Measurements from ENCODE around the gene TAC4. TPM values are rescaled to one million over a fixed set of nuclear protein-coding genes. Genes with fewer than 3 reads are reported as not detected.
"Not testable (repeated sequence)": the region's sequence is repeated elsewhere in the genome, so short reads cannot be mapped to it uniquely, and the experiment has no call there.

Gene TAC4
- polyA plus RNA-seq, 3 donors, result 0.37 to 0.82 TPM; not detected in 1

DNA sequence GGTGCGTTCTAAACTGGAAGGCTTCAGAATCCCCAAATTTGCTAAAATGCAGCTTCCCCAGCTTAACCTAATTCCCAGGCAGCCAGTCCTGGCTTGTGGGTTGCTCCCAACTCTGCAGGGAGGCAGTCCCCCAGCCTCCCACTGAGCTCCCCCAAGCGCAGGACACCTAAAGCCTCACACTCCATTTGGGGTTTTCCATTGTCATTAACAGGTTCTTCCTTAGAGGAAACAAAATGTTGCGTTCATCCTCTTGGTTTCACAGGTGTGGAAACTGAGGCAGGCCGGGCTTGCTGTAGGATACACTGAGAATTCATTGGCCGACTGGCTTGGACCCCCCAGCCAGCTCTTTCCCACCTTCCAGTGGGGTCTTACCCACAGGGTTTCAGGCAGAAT, 2.3 kb upstream of the TAC4 start:
- DNase-seq (ENCODE audit: extremely low read depth in 1 of 11, low read depth in 9 of 11, low spot score in 4 of 11), result no peak

GRCh38 chr17:49848739-49849138, 870 bp upstream of the TAC4 start:
- no peak for DNase-seq (ENCODE audit: extremely low read depth in 1 of 11, low read depth in 9 of 11, low spot score in 4 of 11)

DNA sequence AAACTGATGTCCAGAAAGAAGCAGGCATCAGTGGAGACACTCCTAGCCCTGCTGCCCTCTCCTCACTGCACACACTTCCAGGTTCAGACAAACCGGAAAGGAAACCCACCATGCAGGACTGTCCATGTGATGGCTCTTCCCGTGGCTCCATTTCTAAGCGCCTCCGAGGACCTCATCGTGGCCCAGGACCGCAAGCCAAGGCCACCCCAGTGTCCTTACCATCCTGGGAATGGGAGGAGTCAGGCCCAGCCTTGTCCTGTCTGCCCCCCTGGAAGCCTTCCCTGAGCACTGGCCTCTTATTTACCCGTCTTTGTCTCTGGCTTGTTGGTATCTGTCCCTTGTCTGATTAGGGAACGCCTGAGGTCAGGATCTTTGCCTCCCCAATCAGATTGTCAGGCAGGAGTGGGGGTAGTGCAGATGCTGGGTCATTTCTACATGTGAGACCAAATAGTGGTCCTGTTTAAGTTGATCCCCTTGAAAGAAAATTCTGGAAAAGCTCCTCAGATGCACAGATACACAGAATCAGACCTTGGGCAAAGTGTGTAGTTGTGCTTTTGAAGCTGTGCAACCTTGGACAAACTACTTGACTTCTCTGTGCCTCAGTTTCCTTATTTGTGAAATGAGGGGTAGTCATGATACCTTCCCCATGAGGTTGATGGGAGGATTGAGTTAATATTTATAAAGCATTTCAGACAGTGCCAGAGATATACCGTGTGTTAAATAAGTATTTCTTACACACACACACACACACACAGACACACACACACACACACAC, 744 bp downstream of the TAC4 start:
- DNase-seq (ENCODE audit: extremely low read depth in 1 of 11, low read depth in 9 of 11, low spot score in 4 of 11), result no peak

DNA sequence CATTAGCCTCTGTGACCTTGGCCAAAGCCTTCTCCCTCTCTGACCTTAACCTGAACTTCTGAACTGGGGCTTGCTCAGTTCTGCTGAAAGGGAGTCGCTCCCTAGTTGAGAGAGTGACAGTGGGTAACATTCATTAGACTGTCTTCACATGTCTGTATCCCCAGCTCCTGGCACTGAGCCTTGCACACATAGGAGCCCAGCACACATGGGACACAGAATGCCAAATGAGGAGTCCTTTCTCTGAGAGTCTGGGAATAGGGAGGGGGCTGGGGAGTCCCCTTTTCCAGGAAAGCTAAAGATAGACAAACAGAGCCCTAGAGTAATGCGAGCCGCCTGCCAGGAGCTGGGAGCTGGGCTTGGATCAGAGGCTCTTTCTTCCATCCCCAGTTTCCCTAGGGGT, 2.5 kb downstream of the TAC4 start:
- no peak for DNase-seq (ENCODE audit: extremely low read depth in 1 of 11, low read depth in 9 of 11, low spot score in 4 of 11)

GRCh38 chr17:49843774-49844350, 4.0 kb downstream of the TAC4 start:
- no peak for DNase-seq (ENCODE audit: extremely low read depth in 1 of 11, low read depth in 9 of 11, low spot score in 4 of 11)

- DNase-seq (ENCODE audit: extremely low read depth in 1 of 11, low read depth in 9 of 11, low spot score in 4 of 11), result no peak
Measured at GRCh38 chr17:49842846-49843245, 5.0 kb downstream of the TAC4 start.

- no peak for DNase-seq (ENCODE audit: extremely low read depth in 1 of 11, low read depth in 9 of 11, low spot score in 4 of 11)
Measured at GRCh38 chr17:49842371-49842770, 5.5 kb downstream of the TAC4 start.

GRCh38 chr17:49841548-49841947, 6.3 kb downstream of the TAC4 start:
- DNase-seq (ENCODE audit: extremely low read depth in 1 of 11, low read depth in 9 of 11, low spot score in 4 of 11), result no peak

DNA sequence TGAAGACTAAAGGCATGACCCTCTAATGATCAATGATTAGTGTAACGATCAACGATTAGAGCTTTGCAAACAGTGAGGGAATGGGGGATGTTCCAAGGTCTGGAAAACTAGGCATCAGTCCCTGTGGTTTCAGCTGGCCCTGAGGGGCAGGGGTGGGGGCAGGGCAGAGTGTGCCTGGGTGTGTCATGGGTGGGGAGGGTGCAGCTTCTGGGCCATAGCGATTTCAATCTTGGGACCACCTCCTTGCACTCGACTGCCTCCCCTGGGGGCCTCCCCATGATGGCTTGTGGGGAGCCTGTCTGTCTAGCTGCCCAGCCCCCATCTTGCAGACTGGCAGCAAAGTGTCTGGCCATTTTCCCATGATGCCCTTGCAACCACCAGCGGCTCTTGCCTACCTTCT, 8.4 kb downstream of the TAC4 start:
- DNase-seq (ENCODE audit: extremely low read depth in 1 of 11, low read depth in 9 of 11, low spot score in 4 of 11), result no peak

- peak in 3 of 11 donors; percentile 33 to 57 (median 47) for DNase-seq (ENCODE audit: extremely low read depth in 1 of 11, low read depth in 9 of 11, low spot score in 4 of 11)
Measured at GRCh38 chr17:49836111-49837030, 11.5 kb downstream of the TAC4 start.

GRCh38 chr17:49835472-49835871, 12.4 kb downstream of the TAC4 start:
- DNase-seq (ENCODE audit: extremely low read depth in 1 of 11, low read depth in 9 of 11, low spot score in 4 of 11), result no peak

DNA sequence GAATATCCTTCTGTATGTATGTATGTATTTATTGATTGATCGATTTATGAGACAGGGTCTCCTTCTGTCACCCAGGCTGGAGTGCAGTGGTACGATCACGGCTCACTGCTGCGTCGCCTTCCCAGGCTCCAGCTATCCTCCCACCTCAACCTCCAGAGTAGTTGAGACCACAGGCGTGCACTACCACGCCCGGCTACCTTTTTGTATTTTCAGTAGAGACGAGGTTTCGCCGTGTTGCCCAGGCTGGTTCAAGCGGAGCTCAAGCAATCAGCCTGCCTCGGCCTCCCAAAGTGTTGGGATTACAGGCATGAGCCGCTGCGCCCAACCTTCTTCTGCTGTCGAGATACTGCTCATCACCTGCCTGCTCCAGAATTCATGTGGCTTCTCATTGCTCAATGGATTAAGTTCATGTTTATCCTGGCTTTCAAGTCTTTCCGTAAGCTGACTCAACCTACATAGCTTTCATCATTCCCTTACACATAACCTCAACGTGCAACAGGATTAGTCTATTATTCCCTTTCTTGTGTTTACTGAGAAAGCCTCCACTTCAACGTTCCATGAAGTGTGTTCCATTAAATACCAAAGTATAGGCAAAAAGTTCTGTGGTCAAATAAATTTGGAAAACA, 13.6 kb downstream of the TAC4 start:
- DNase-seq (ENCODE audit: extremely low read depth in 1 of 11, low read depth in 9 of 11, low spot score in 4 of 11), result no peak

DNA sequence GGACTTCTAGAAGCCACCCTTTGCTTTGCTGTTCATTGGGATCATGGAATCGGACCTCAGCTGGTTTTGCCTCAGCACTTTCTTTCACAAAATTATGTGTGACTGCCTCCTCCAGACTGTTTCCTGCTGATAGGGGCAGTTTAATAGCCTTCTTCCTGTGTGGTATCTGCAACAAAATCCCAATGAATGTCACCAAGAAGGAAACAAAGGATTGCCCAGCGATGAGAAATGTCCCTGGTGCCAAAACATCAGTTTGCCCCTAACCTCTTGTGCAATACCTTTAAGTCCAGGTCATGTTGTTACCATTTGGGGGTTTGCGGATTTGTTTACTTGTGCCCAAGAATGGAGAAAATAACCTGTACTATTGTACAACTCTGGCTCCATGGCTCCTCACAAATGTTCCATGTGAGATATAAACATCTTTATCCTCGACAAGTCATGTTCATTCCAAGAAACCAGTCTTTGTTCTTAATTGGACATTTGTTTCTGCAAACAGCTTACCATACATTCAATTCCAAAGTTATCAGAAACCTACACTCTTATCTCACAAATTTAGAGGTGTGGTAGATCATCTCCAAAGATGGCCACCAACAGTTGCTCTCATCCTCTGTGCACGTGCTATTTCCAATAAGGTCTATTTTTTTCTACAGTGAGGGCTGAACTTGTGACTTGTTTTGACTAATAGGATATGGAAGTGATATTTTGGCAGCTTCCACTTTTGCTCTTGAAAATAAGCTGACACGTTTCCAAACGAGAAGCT, 14.8 kb downstream of the TAC4 start:
- no peak for DNase-seq (ENCODE audit: extremely low read depth in 1 of 11, low read depth in 9 of 11, low spot score in 4 of 11)

- DNase-seq (ENCODE audit: extremely low read depth in 1 of 11, low read depth in 9 of 11, low spot score in 4 of 11), result no peak
Measured at GRCh38 chr17:49830605-49831004, 17.3 kb downstream of the TAC4 start.

DNA sequence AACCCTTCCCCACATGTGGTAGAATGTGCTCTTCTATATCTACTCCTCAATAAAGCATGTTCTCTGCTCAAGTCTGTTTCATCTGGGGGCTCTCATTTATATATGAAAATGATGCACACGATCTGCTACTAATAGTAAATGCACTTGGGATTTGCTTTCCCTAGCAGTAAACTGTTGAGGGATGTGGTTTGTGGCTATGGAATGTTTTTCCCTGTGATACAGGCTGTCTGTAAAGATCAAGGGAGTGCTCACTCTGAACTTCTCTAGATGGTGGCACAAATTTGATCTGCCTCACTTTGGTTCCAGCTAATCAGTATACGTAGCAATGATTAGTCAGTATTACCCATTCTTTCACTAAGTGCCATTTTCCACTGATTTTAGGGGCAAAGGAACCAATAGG, 18.8 kb downstream of the TAC4 start:
- no peak for DNase-seq (ENCODE audit: extremely low read depth in 1 of 11, low read depth in 9 of 11, low spot score in 4 of 11)

- DNase-seq (ENCODE audit: extremely low read depth in 1 of 11, low read depth in 9 of 11, low spot score in 4 of 11), result not testable (repeated sequence)
Measured at GRCh38 chr17:49828325-49828724, 19.5 kb downstream of the TAC4 start.

DNA sequence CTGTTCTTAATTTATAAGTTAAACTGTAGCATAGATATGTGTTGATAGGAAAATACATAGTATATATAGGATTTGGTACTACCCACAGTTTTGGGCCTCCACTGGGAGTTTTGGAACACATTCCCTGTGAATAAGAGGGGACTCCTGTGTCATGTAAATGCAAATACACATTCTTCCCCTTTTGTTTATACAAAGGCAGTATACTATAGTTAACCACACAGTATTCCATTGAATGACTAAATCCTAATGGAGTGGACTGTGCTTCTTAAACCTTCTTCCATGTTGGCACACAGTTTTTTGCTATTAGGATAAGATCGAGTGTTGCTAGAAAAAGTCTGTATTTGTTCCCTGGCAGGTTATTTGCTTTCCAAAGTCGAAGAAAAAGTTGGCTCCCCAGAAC, 22.2 kb downstream of the TAC4 start:
- DNase-seq (ENCODE audit: extremely low read depth in 1 of 11, low read depth in 9 of 11, low spot score in 4 of 11), result no peak

DNA sequence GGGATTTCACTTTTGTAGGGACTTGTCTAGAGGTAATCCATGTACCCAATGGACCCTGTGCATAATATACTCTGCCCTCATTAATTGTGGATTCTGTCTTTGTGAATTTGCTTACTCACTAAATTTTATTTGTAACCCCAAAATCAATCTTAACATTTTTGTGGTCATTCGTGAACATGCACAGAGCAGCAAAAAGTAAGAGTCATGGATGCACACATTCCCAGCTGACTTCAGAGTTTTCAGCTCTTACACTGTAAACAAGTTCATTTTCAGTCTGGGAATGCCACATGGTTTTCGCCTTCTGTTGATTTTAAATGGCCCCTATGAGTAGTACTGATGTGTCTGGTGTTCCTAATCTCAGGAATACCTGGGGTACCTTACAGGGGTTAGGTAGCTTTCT, 24.3 kb downstream of the TAC4 start:
- DNase-seq (ENCODE audit: extremely low read depth in 1 of 11, low read depth in 9 of 11, low spot score in 4 of 11), result no peak

DNA sequence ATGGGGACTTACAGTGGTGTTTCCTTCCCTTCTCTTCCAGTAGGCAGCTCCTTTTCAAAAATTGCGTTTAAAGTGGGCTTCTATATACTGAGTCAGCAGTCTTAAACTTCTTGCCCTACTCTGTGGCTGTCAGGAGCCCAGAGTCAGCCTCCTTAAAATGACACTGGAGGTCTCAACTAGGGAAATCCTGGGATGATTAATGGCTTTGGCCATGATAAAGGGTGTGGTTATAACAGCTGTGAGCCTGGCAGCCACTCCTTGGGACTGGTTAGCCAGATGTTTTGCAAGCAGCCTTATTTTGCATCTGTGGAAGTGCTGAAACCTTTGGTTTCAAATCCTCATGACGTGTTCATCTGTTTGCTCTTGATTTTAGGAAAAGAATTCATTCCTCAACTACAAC, 25.0 kb downstream of the TAC4 start:
- DNase-seq (ENCODE audit: extremely low read depth in 1 of 11, low read depth in 9 of 11, low spot score in 4 of 11), result no peak

Data from renal cortex interstitium (tissue), 11 donors.